Adrenal gland (tissue), 5 donors: Measurements from ENCODE around the gene TNIP2.

Source experiments
- CTCF ChIP-seq, 6 experiments: fragments of 450-650 bp in 4 of 6; fragments of 200-600 bp in 2 of 6; sonication (generic) in 1 of 6; IDR thresholded peaks; 1 replicate in 5 of 6; 2 replicates in 1 of 6; pipeline versions ENCODE4 v1.5.1 to v1.8.0; 2016 to 2021; ENCODE audit warnings: antibody characterized with exemption in 6 of 6, mild to moderate bottlenecking in 2 of 6, moderate library complexity in 1 of 6
- POLR2A ChIP-seq, 2 donors: fragments of 450-650 bp; IDR thresholded peaks; one replicate each; pipeline ENCODE4 v1.6.1; 2017; ENCODE audit warnings: antibody characterized with exemption in 2 of 2, mild to moderate bottlenecking in 2 of 2, moderate library complexity in 1 of 2
- donor health status: DM: no; HTN: no; CAD: no.

- no peak for TF ChIP-seq CTCF (IDR thresholded peaks at IDR 0.05)
- TF ChIP-seq POLR2A (IDR thresholded peaks at IDR 0.05) = no peak
These were observed 11.4 kb downstream of the TNIP2 start for GRCh38 chr4:2744576-2745270.
